HCT116 (cell line): ENCODE measurements around the gene FKBP10. TPM values are rescaled to one million over a fixed set of nuclear protein-coding genes. Genes with fewer than 3 reads are reported as not detected.
A peak's percentile ranks its signal among the peaks of the same experiment; 100 is the strongest.

Experiments
- ATAC-seq: fragments of 200-7000 bp; cut with Tn5 transposase; 2 replicates; pipeline ENCODE4 v1.9.1; 2020; ENCODE audit warnings: mild to moderate bottlenecking, moderate library complexity
- BruUV-seq: library from RNA; stranded (reverse); fragments of 400-500 nt; replicated peaks from 2 replicates; lab custom pipeline; 2021; lab: Mats Ljungman, UMichigan
- CTCF ChIA-PET: fragments of 300-600 bp; sonication (Branson Sonifier 250); formaldehyde crosslinking; loops from one replicate; lab custom pipeline; 2021; ENCODE audit warnings: antibody characterized with exemption; lab: Charles Lee
- POLR2A ChIA-PET: fragments of 300-600, 350-600 bp; sonication (Branson Sonifier 250); formaldehyde crosslinking; loops from one replicate; lab custom pipeline; 2021; ENCODE audit warnings: antibody characterized with exemption; lab: Charles Lee
- RAD21 ChIA-PET, 2 experiments: fragments of 300-600 bp; sonication (Branson Sonifier 250); formaldehyde crosslinking; loops; one replicate each; lab custom pipeline; 2023; ENCODE audit warnings: low total read pairs in 2 of 2; ENCODE audit not compliant: uncharacterized antibody in 2 of 2, unreplicated experiment in 2 of 2, low non-redundant PET in 1 of 2; lab: Charles Lee
- DNase-seq: peaks from one replicate; pipeline ENCODE4 v3.0.0-alpha.2; 2010; ENCODE audit warnings: low read depth, low spot score
- H2AFZ ChIP-seq: fragments of 200-600 bp; shearing (Covaris generic), sonication (generic); 2 replicates; pipeline ENCODE4 v1.6.1; 2017; ENCODE audit warnings: low read depth, mixed run types, mixed read lengths, antibody characterized with exemption, low read length; ENCODE audit not compliant: poor library complexity, severe bottlenecking
- H3K27ac ChIP-seq: 2 replicates; pipeline ENCODE4 v1.5.1; 2012; ENCODE audit warnings: low read depth, low read length
- H3K27me3 ChIP-seq: fragments of 200-600 bp; sonication (generic); 2 replicates; pipeline ENCODE4 v1.6.1; 2016; ENCODE audit warnings: mixed run types, low read length, mixed read lengths; ENCODE audit not compliant: insufficient read depth
- H3K36me3 ChIP-seq, 2 experiments: fragments of 200-500 bp in 1 of 2; fragments of 200-600 bp in 1 of 2; sonication (Bioruptor generic) in 1 of 2; sonication (generic) in 1 of 2; 2 replicates each; pipeline versions ENCODE4 v1.5.1 to v1.6.1; 2014 to 2016; ENCODE audit warnings: low read length in 2 of 2, inconsistent platforms in 1 of 2, mixed read lengths in 1 of 2, mixed run types in 1 of 2; ENCODE audit not compliant: insufficient read depth in 2 of 2, control insufficient read depth in 1 of 2
- H3K4me1 ChIP-seq, 2 experiments: fragments of 200-600 bp in 1 of 2; sonication (generic) in 1 of 2; 2 replicates each; pipeline versions ENCODE4 v1.5.1 to v1.6.1; 2012 to 2017; ENCODE audit warnings: low read length in 2 of 2, inconsistent platforms in 1 of 2, mild to moderate bottlenecking in 1 of 2, mixed read lengths in 1 of 2, mixed run types in 1 of 2, moderate library complexity in 1 of 2; ENCODE audit not compliant: insufficient read depth in 2 of 2, control insufficient read depth in 1 of 2
- H3K4me2 ChIP-seq: fragments of 200-600 bp; sonication (generic); 2 replicates; pipeline ENCODE4 v1.6.1; 2017; ENCODE audit warnings: mixed run types, low read length, mixed read lengths
- H3K4me3 ChIP-seq, 2 experiments: fragments of 200-600 bp in 1 of 2; sonication (generic) in 1 of 2; replicated peaks in 1 of 2; 2 replicates each; pipeline ENCODE4 v1.5.1; 2011 to 2016; ENCODE audit warnings: low read length in 2 of 2, control low read depth in 1 of 2, low read depth in 1 of 2, mild to moderate bottlenecking in 1 of 2, mixed read lengths in 1 of 2, mixed run types in 1 of 2
- H3K79me2 ChIP-seq: fragments of 200-600 bp; sonication (generic); 2 replicates; pipeline ENCODE4 v1.6.1; 2017; ENCODE audit warnings: mild to moderate bottlenecking, mixed run types, low read length, moderate library complexity, mixed read lengths; ENCODE audit not compliant: insufficient read depth
- H3K9ac ChIP-seq: fragments of 200-600 bp; sonication (generic); 2 replicates; pipeline ENCODE4 v1.6.1; 2016; ENCODE audit warnings: low read length, mixed read lengths
- H3K9me2 ChIP-seq: fragments of 200-600 bp; sonication (generic), shearing (Covaris generic); 2 replicates; pipeline ENCODE4 v1.6.1; 2017; ENCODE audit warnings: mixed run types, mild to moderate bottlenecking, moderate library complexity; ENCODE audit not compliant: insufficient read depth
- H3K9me3 ChIP-seq, 2 experiments: fragments of 200-500 bp in 1 of 2; fragments of 200-600 bp in 1 of 2; sonication (Bioruptor generic) in 1 of 2; sonication (generic) in 1 of 2; 2 replicates each; pipeline ENCODE4 v1.6.1; 2014 to 2017; ENCODE audit warnings: low read length in 2 of 2, mixed read lengths in 2 of 2, inconsistent platforms in 1 of 2, low read depth in 1 of 2, mild to moderate bottlenecking in 1 of 2, mixed run types in 1 of 2, moderate library complexity in 1 of 2; ENCODE audit not compliant: control insufficient read depth in 1 of 2, insufficient read depth in 1 of 2
- H4K20me1 ChIP-seq: fragments of 200-600 bp; sonication (generic), shearing (Covaris generic); 2 replicates; pipeline ENCODE4 v1.6.1; 2017; ENCODE audit warnings: mixed run types, mild to moderate bottlenecking, moderate library complexity; ENCODE audit not compliant: insufficient read depth
- CBX3 ChIP-seq: IDR thresholded peaks from 2 replicates; pipeline ENCODE4 v1.6.1; 2012; ENCODE audit warnings: low read depth
- CEBPB ChIP-seq: IDR thresholded peaks from 2 replicates; pipeline ENCODE4 v1.6.1; 2012; ENCODE audit warnings: low read depth
- ELF1 ChIP-seq: IDR thresholded peaks from 2 replicates; pipeline ENCODE4 v1.6.1; 2012; ENCODE audit warnings: low read depth, borderline replicate concordance
- FOSL1 ChIP-seq: IDR thresholded peaks from 2 replicates; pipeline ENCODE4 v1.6.1; 2012; ENCODE audit warnings: low read depth
- JUND ChIP-seq: IDR thresholded peaks from 2 replicates; pipeline ENCODE4 v1.6.1; 2012
- POLR2A ChIP-seq: IDR thresholded peaks from 2 replicates; pipeline ENCODE4 v1.7.0; 2011; ENCODE audit warnings: borderline replicate concordance; ENCODE audit not compliant: insufficient read depth, insufficient read length; ENCODE audit errors: extremely low read depth
- POLR2AphosphoS5 ChIP-seq: IDR thresholded peaks from 2 replicates; pipeline ENCODE4 v1.6.1; 2011; ENCODE audit warnings: mild to moderate bottlenecking, low read depth, low read length, moderate library complexity
- RAD21 ChIP-seq: IDR thresholded peaks from 2 replicates; pipeline ENCODE4 v1.6.1; 2012; ENCODE audit warnings: low read depth, mild to moderate bottlenecking
- SP1 ChIP-seq: IDR thresholded peaks from 2 replicates; pipeline ENCODE4 v1.6.1; 2012; ENCODE audit warnings: low read depth
- SRF ChIP-seq: IDR thresholded peaks from 2 replicates; pipeline ENCODE4 v1.6.1; 2012; ENCODE audit warnings: low read depth
- TCF7L2 ChIP-seq: IDR thresholded peaks from 2 replicates; pipeline ENCODE4 v1.7.0; 2011; ENCODE audit warnings: borderline replicate concordance, inconsistent platforms; ENCODE audit not compliant: insufficient read depth, insufficient read length; ENCODE audit errors: extremely low read depth
- YY1 ChIP-seq: IDR thresholded peaks from 2 replicates; pipeline ENCODE4 v1.6.1; 2011; ENCODE audit warnings: low read length, low read depth, moderate library complexity, mild to moderate bottlenecking; ENCODE audit not compliant: insufficient replicate concordance; ENCODE audit errors: extremely low read depth
- ZFX ChIP-seq: fragments of 450-650 bp; IDR thresholded peaks from 2 replicates; pipeline ENCODE4 v1.6.1; 2017
- intact Hi-C: fragments of 100-400 bp; cut with micrococcal nuclease; formaldehyde crosslinking; loops from 2 replicates; pipeline ENCODE4 v1.10.0; 2022
- total RNA-seq: library from RNA; stranded (reverse); gene quantifications from one replicate; pipeline ENCODE4 v1.2.1, GENCODE V29; 2021; ENCODE audit not compliant: unreplicated experiment
- TF ChIP-seq, protein P1 (sequence below), 3 experiments: fragments of 200-600 bp in 1 of 3; sonication (generic) in 1 of 3; IDR thresholded peaks in 2 of 3; conservative IDR thresholded peaks in 1 of 3; 2 replicates each; pipeline ENCODE4 v1.5.1; 2012 to 2017; ENCODE audit warnings: low read depth in 2 of 3, low read length in 2 of 3, antibody characterized with exemption in 1 of 3, borderline replicate concordance in 1 of 3, control low read depth in 1 of 3, mild to moderate bottlenecking in 1 of 3, mixed read lengths in 1 of 3, mixed run types in 1 of 3, moderate library complexity in 1 of 3; ENCODE audit not compliant: insufficient read depth in 1 of 3
- TF ChIP-seq, protein P2 (sequence below): IDR thresholded peaks from 2 replicates; pipeline ENCODE4 v1.6.1; 2012; ENCODE audit warnings: low read depth
- TF ChIP-seq, protein P3 (sequence below): IDR thresholded peaks from 2 replicates; pipeline ENCODE4 v1.6.1; 2012
- TF ChIP-seq, protein P4 (sequence below): IDR thresholded peaks from 2 replicates; pipeline ENCODE4 v1.6.1; 2011; ENCODE audit warnings: mild to moderate bottlenecking, low read length, moderate library complexity; ENCODE audit not compliant: insufficient replicate concordance; ENCODE audit errors: extremely low read depth
- TF ChIP-seq, protein P5 (sequence below): IDR thresholded peaks from 2 replicates; pipeline ENCODE4 v1.6.1; 2012

FKBP10 gene
- total RNA-seq, 1 experiment from 2014 or later: 78.5 TPM

DNA sequence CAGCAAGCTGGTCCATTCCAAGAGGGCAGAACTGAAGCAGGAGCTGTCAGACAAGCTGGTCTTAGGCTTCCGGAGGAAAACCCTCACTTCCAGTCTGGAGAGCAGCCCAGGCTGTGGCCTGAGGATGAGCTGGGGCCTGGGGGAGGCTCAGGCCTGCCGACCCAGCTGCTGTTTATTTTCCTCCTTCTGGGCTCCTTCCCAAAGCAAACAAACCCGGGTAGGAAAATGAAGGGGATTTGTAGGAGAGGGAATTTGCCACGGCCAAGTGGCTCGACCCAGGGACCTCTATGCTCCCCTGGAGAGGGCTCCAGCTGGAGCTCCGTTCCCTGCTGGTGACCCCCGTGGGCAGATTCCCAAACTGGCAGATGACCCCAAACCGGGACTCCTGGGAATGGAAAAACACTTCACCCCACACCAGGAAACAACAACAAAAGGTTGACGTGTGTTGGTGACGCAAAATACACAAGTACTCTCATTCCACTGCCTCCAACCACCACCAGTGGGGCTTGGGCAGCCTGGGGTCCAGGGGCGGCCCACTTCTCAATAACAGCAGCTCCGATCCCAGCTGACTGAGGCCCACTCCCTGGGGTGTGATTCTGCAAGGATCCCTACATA lies 35.1 kb upstream of the FKBP10 start (continued):
- TF ChIP-seq, protein P1, sequence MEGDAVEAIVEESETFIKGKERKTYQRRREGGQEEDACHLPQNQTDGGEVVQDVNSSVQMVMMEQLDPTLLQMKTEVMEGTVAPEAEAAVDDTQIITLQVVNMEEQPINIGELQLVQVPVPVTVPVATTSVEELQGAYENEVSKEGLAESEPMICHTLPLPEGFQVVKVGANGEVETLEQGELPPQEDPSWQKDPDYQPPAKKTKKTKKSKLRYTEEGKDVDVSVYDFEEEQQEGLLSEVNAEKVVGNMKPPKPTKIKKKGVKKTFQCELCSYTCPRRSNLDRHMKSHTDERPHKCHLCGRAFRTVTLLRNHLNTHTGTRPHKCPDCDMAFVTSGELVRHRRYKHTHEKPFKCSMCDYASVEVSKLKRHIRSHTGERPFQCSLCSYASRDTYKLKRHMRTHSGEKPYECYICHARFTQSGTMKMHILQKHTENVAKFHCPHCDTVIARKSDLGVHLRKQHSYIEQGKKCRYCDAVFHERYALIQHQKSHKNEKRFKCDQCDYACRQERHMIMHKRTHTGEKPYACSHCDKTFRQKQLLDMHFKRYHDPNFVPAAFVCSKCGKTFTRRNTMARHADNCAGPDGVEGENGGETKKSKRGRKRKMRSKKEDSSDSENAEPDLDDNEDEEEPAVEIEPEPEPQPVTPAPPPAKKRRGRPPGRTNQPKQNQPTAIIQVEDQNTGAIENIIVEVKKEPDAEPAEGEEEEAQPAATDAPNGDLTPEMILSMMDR (IDR thresholded peaks at IDR 0.05 in 2 of 3, conservative IDR thresholded peaks at IDR 0.05 in 1 of 3; ENCODE audit: borderline replicate concordance in 1 of 3, insufficient read depth in 1 of 3, low read depth in 2 of 3, low read length in 2 of 3): no peak
- no peak for TF ChIP-seq ZFX
- TF ChIP-seq POLR2A: no peak

DNA sequence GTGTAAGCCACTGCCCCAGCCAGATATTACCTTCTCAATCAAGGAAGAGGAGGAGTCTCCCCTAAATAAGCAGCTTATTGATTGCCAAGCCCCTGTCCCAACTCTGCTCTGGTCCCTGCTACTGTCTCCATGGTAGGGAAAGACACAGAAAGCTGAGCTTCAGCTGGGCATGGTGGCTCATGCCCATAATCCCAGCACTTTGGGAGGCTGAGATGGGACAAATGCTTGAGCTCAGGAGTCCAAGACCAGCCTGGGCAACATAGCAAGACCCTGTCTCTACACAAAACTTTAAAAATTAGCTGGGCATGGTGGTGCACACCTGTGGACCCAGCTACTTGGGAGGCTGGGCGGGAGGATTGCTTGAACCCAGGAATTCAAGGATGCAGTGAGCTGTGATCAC lies 32.9 kb upstream of the FKBP10 start:
- no peak for DNase-seq
- CTCF ChIA-PET: no interaction called here
- TF ChIP-seq CEBPB: no peak
- TF ChIP-seq SRF: no peak
- TF ChIP-seq FOSL1: no peak
- TF ChIP-seq, protein P2, sequence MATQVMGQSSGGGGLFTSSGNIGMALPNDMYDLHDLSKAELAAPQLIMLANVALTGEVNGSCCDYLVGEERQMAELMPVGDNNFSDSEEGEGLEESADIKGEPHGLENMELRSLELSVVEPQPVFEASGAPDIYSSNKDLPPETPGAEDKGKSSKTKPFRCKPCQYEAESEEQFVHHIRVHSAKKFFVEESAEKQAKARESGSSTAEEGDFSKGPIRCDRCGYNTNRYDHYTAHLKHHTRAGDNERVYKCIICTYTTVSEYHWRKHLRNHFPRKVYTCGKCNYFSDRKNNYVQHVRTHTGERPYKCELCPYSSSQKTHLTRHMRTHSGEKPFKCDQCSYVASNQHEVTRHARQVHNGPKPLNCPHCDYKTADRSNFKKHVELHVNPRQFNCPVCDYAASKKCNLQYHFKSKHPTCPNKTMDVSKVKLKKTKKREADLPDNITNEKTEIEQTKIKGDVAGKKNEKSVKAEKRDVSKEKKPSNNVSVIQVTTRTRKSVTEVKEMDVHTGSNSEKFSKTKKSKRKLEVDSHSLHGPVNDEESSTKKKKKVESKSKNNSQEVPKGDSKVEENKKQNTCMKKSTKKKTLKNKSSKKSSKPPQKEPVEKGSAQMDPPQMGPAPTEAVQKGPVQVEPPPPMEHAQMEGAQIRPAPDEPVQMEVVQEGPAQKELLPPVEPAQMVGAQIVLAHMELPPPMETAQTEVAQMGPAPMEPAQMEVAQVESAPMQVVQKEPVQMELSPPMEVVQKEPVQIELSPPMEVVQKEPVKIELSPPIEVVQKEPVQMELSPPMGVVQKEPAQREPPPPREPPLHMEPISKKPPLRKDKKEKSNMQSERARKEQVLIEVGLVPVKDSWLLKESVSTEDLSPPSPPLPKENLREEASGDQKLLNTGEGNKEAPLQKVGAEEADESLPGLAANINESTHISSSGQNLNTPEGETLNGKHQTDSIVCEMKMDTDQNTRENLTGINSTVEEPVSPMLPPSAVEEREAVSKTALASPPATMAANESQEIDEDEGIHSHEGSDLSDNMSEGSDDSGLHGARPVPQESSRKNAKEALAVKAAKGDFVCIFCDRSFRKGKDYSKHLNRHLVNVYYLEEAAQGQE: no peak
- no peak for TF ChIP-seq SP1
- no peak for TF ChIP-seq POLR2AphosphoS5
- no peak for TF ChIP-seq POLR2A
- TF ChIP-seq YY1: no peak
- TF ChIP-seq ELF1: no peak
- TF ChIP-seq CBX3: no peak
- TF ChIP-seq, protein P3, sequence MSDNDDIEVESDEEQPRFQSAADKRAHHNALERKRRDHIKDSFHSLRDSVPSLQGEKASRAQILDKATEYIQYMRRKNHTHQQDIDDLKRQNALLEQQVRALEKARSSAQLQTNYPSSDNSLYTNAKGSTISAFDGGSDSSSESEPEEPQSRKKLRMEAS: no peak
- TF ChIP-seq, protein P4, sequence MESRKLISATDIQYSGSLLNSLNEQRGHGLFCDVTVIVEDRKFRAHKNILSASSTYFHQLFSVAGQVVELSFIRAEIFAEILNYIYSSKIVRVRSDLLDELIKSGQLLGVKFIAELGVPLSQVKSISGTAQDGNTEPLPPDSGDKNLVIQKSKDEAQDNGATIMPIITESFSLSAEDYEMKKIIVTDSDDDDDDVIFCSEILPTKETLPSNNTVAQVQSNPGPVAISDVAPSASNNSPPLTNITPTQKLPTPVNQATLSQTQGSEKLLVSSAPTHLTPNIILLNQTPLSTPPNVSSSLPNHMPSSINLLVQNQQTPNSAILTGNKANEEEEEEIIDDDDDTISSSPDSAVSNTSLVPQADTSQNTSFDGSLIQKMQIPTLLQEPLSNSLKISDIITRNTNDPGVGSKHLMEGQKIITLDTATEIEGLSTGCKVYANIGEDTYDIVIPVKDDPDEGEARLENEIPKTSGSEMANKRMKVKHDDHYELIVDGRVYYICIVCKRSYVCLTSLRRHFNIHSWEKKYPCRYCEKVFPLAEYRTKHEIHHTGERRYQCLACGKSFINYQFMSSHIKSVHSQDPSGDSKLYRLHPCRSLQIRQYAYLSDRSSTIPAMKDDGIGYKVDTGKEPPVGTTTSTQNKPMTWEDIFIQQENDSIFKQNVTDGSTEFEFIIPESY: no peak
- no peak for TF ChIP-seq TCF7L2
- TF ChIP-seq, protein P5, sequence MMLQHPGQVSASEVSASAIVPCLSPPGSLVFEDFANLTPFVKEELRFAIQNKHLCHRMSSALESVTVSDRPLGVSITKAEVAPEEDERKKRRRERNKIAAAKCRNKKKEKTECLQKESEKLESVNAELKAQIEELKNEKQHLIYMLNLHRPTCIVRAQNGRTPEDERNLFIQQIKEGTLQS: no peak
- no peak for TF ChIP-seq RAD21
- no peak for TF ChIP-seq JUND

More for the DNA sequence above, 32.9 kb upstream of the FKBP10 start:
- no peaks in the 10 kb centered on the region for H3K27me3 ChIP-seq
- H3K79me2 ChIP-seq: peaks cover 81% of the 10 kb centered on the region
- POLR2A ChIA-PET: interaction anchor here (1.6 kb wide), 1 partner anchor 13 kb away, joined by 5 read pairs; no protein-coding TSS in a partner anchor
- no peaks in the 10 kb centered on the region for H3K9me3 ChIP-seq
- peaks cover 70 to 91% of the 10 kb centered on the region in 2 experiments for H3K4me1 ChIP-seq
- no peak overlapping the region for H3K9ac ChIP-seq
- no peaks in the 10 kb centered on the region for H3K9me2 ChIP-seq
- no peak overlapping the region for H3K4me3 ChIP-seq
- H3K4me2 ChIP-seq: peak overlapping the region; percentile 58; the same call in 1 of the 2 replicates
- ATAC-seq: no peak
- no peaks in the 10 kb centered on the region for H3K36me3 ChIP-seq
- RAD21 ChIA-PET: no interaction called here
- no peaks in the 10 kb centered on the region for H4K20me1 ChIP-seq
- intact Hi-C loops: no loop called here
- no peak overlapping the region for H2AFZ ChIP-seq
- H3K27ac ChIP-seq: peak overlapping the region; percentile 47; the same call in 1 of the 2 replicates
- BruUV-seq: no TSS peak
